GM13976 (cell line): ENCODE data around the gene TBC1D2B.

ENCODE experiments used
- DNase-seq: peaks from one replicate; pipeline ENCODE4 v3.0.0; 2012; ENCODE audit warnings: low spot score
- in situ Hi-C: fragments of 300-500 bp; cut with MboI; formaldehyde crosslinking; loops from one replicate; pipeline ENCODE4 v1.12.0; 2022; ENCODE audit warnings: low sequenced_read_pairs, mixed read lengths, inconsistent platforms; ENCODE audit not compliant: unreplicated experiment
- TF ChIP-seq, protein P1 (sequence below): IDR thresholded peaks from 2 replicates; pipeline ENCODE4 v1.5.1; 2012; ENCODE audit warnings: borderline replicate concordance, mild to moderate bottlenecking; ENCODE audit not compliant: insufficient read depth; ENCODE audit errors: extremely low read depth, missing control alignments, control extremely low read depth

Gene TBC1D2B

GRCh38 chr15:77945566-77945965 lies 131.9 kb downstream of the TBC1D2B start:
- in situ Hi-C loops, result no loop called here
- DNase-seq, result no peak

More at GRCh38 chr15:77945566-77945965, 131.9 kb downstream of the TBC1D2B start:
- TF ChIP-seq, protein P1, sequence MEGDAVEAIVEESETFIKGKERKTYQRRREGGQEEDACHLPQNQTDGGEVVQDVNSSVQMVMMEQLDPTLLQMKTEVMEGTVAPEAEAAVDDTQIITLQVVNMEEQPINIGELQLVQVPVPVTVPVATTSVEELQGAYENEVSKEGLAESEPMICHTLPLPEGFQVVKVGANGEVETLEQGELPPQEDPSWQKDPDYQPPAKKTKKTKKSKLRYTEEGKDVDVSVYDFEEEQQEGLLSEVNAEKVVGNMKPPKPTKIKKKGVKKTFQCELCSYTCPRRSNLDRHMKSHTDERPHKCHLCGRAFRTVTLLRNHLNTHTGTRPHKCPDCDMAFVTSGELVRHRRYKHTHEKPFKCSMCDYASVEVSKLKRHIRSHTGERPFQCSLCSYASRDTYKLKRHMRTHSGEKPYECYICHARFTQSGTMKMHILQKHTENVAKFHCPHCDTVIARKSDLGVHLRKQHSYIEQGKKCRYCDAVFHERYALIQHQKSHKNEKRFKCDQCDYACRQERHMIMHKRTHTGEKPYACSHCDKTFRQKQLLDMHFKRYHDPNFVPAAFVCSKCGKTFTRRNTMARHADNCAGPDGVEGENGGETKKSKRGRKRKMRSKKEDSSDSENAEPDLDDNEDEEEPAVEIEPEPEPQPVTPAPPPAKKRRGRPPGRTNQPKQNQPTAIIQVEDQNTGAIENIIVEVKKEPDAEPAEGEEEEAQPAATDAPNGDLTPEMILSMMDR, result no peak
